GM18508 (cell line): ENCODE results near the gene NXNL2.

Experiments used
- ATAC-seq: cut with Tn5 transposase; IDR thresholded peaks from one replicate; pipeline ENCODE4 v1.9.1; 2021; ENCODE audit warnings: moderate number of reproducible peaks; ENCODE audit not compliant: insufficient read depth, unreplicated experiment

NXNL2 gene

GRCh38 chr9:88530051-88530450 lies 4.9 kb upstream of the NXNL2 start:
- no peak for ATAC-seq

- ATAC-seq: no peak
Measured at GRCh38 chr9:88531920-88532698, 2.9 kb upstream of the NXNL2 start.

- no peak for ATAC-seq
Measured at GRCh38 chr9:88533951-88534455, 975 bp upstream of the NXNL2 start.

- no peak for ATAC-seq
Measured at GRCh38 chr9:88535226-88536022, 446 bp downstream of the NXNL2 start.

- ATAC-seq: no peak
Measured at GRCh38 chr9:88536023-88536324, 996 bp downstream of the NXNL2 start.

- ATAC-seq: no peak
Measured at GRCh38 chr9:88536951-88537760, 2.2 kb downstream of the NXNL2 start.

- no peak for ATAC-seq
Measured at GRCh38 chr9:88537761-88538091, 2.7 kb downstream of the NXNL2 start.

- ATAC-seq: no peak
Measured at GRCh38 chr9:88538311-88539085, 3.5 kb downstream of the NXNL2 start.

GRCh38 chr9:88539246-88539645 lies 4.3 kb downstream of the NXNL2 start:
- ATAC-seq: no peak

GRCh38 chr9:88540251-88540763 lies 5.3 kb downstream of the NXNL2 start:
- ATAC-seq: no peak

- ATAC-seq: no peak
Measured at GRCh38 chr9:88544245-88544644, 9.3 kb downstream of the NXNL2 start.

GRCh38 chr9:88551546-88552137 lies 16.7 kb downstream of the NXNL2 start:
- no peak for ATAC-seq

GRCh38 chr9:88553350-88553749 lies 18.4 kb downstream of the NXNL2 start:
- no peak for ATAC-seq

- ATAC-seq: no peak
Measured at GRCh38 chr9:88555268-88555980, 20.4 kb downstream of the NXNL2 start.

- no peak for ATAC-seq
Measured at GRCh38 chr9:88559661-88560060, 24.7 kb downstream of the NXNL2 start.

GRCh38 chr9:88567870-88568269 lies 32.9 kb downstream of the NXNL2 start:
- ATAC-seq: no peak

GRCh38 chr9:88571419-88571818 lies 36.4 kb downstream of the NXNL2 start:
- no peak for ATAC-seq

- no peak for ATAC-seq
Measured at GRCh38 chr9:88572684-88573083, 37.7 kb downstream of the NXNL2 start.

- ATAC-seq: no peak
Measured at GRCh38 chr9:88574953-88575352, 40.0 kb downstream of the NXNL2 start.
